Mesothelial cell of epicardium (in vitro differentiated cells): ENCODE data around the gene CASP10. TPM values are rescaled to one million over a fixed set of nuclear protein-coding genes. Genes with fewer than 3 reads are reported as not detected.

Experiments
- DNase-seq, 2 experiments: peaks; one replicate each; pipeline ENCODE4 v3.0.0; 2021; ENCODE audit warnings: low spot score in 2 of 2; ENCODE audit not compliant: unreplicated experiment in 2 of 2
- H3K27ac Mint-ChIP-seq: 2 replicates; pipeline ENCODE4 v1.8.0; 2021; ENCODE audit warnings: mixed read lengths
- H3K27me3 Mint-ChIP-seq: 2 replicates; pipeline ENCODE4 v1.8.0; 2021; ENCODE audit warnings: low read depth, mixed read lengths
- H3K36me3 Mint-ChIP-seq: 2 replicates; pipeline ENCODE4 v1.8.0; 2021; ENCODE audit warnings: mixed read lengths
- H3K4me1 Mint-ChIP-seq: 2 replicates; pipeline ENCODE4 v1.8.0; 2021; ENCODE audit warnings: mixed read lengths
- H3K4me3 Mint-ChIP-seq: 2 replicates; pipeline ENCODE4 v1.8.0; 2021; ENCODE audit warnings: mild to moderate bottlenecking, moderate library complexity, mixed read lengths
- H3K9me3 Mint-ChIP-seq: 2 replicates; pipeline ENCODE4 v1.8.0; 2021; ENCODE audit warnings: mixed read lengths
- CTCF ChIP-seq: fragments of 200-600 bp; sonication (generic); IDR thresholded peaks from one replicate; pipeline ENCODE4 v1.5.0; 2021; ENCODE audit warnings: antibody characterized with exemption; ENCODE audit not compliant: unreplicated experiment
- total RNA-seq: library from RNA; stranded (reverse); gene quantifications from 3 replicates; pipeline ENCODE4 v1.2.1, GENCODE V29; 2021

Gene CASP10
- total RNA-seq, 1 donor from 2014 or later: 3.1 TPM

GRCh38 chr2:201263779-201264178, 80.8 kb downstream of the CASP10 start:
- no peak for DNase-seq
- H3K4me3 Mint-ChIP-seq: no peak overlapping the region
- H3K36me3 Mint-ChIP-seq: peaks cover 6% of the 10 kb centered on the region
- TF ChIP-seq CTCF: no peak
- peaks cover 24% of the 10 kb centered on the region for H3K4me1 Mint-ChIP-seq
- H3K27ac Mint-ChIP-seq: no peak overlapping the region
- no peaks in the 10 kb centered on the region for H3K27me3 Mint-ChIP-seq
- H3K9me3 Mint-ChIP-seq: no peaks in the 10 kb centered on the region

- no peaks in the 10 kb centered on the region for H3K9me3 Mint-ChIP-seq
- peaks cover 23% of the 10 kb centered on the region for H3K4me1 Mint-ChIP-seq
- no peak overlapping the region for H3K27ac Mint-ChIP-seq
- H3K4me3 Mint-ChIP-seq: no peak overlapping the region
- no peak for TF ChIP-seq CTCF
- peaks cover 9% of the 10 kb centered on the region for H3K36me3 Mint-ChIP-seq
- DNase-seq: no peak
- H3K27me3 Mint-ChIP-seq: no peaks in the 10 kb centered on the region
These were observed 81.7 kb downstream of the CASP10 start for GRCh38 chr2:201264472-201265173.

GRCh38 chr2:201266629-201267028, 83.7 kb downstream of the CASP10 start:
- Mint-ChIP-seq H3K36me3 (peaks cover 15% of the 10 kb centered on the region), H3K27ac (no peak overlapping the region), H3K4me1 (peaks cover 17% of the 10 kb centered on the region), H3K9me3 (no peaks in the 10 kb centered on the region), H3K27me3 (no peaks in the 10 kb centered on the region), H3K4me3 (no peak overlapping the region)
- TF ChIP-seq CTCF: no peak
- no peak for DNase-seq

- Mint-ChIP-seq H3K27ac (no peak overlapping the region), H3K4me1 (peaks cover 12% of the 10 kb centered on the region), H3K4me3 (no peak overlapping the region), H3K36me3 (peaks cover 17% of the 10 kb centered on the region), H3K9me3 (no peaks in the 10 kb centered on the region), H3K27me3 (no peaks in the 10 kb centered on the region)
- no peak for DNase-seq
- TF ChIP-seq CTCF: no peak
These were observed 84.5 kb downstream of the CASP10 start for GRCh38 chr2:201267278-201268030.

GRCh38 chr2:201269764-201270163, 86.8 kb downstream of the CASP10 start:
- H3K27ac Mint-ChIP-seq: no peak overlapping the region
- H3K36me3 Mint-ChIP-seq: peaks cover 21% of the 10 kb centered on the region
- H3K4me3 Mint-ChIP-seq: no peak overlapping the region
- H3K27me3 Mint-ChIP-seq: no peaks in the 10 kb centered on the region
- H3K9me3 Mint-ChIP-seq: no peaks in the 10 kb centered on the region
- no peak for TF ChIP-seq CTCF
- no peaks in the 10 kb centered on the region for H3K4me1 Mint-ChIP-seq
- no peak for DNase-seq
